HG02884 (cell line): ENCODE results near the gene HDGFL2.

ENCODE experiments used
- ATAC-seq: cut with Tn5 transposase; IDR thresholded peaks from one replicate; pipeline ENCODE4 v1.9.1; 2021; ENCODE audit warnings: mild to moderate bottlenecking, moderate library complexity; ENCODE audit not compliant: unreplicated experiment

Gene HDGFL2

GRCh38 chr19:4472174-4472974, at the start of gene HDGFL2:
Gene HDGFL2, plus strand, starts transcription at chr19:4472297. Its CDS starts 54 bp downstream, at chr19:4472351.
- no peak for ATAC-seq

GRCh38 chr19:4423416-4424126, 48.5 kb upstream of the HDGFL2 start:
- ATAC-seq: no peak

- ATAC-seq: no peak
Measured at GRCh38 chr19:4425537-4425936, 46.6 kb upstream of the HDGFL2 start.

GRCh38 chr19:4428326-4428975, 43.6 kb upstream of the HDGFL2 start:
- ATAC-seq: no peak

GRCh38 chr19:4429256-4429655, 42.8 kb upstream of the HDGFL2 start:
- no peak for ATAC-seq

- no peak for ATAC-seq
Measured at GRCh38 chr19:4429771-4430171, 42.3 kb upstream of the HDGFL2 start.

GRCh38 chr19:4430760-4431159, 41.3 kb upstream of the HDGFL2 start:
- no peak for ATAC-seq

- ATAC-seq: no peak
Measured at GRCh38 chr19:4431296-4431695, 40.8 kb upstream of the HDGFL2 start.

- ATAC-seq: no peak
Measured at GRCh38 chr19:4431808-4432674, 40.1 kb upstream of the HDGFL2 start.

- no peak for ATAC-seq
Measured at GRCh38 chr19:4432918-4433506, 39.1 kb upstream of the HDGFL2 start.

GRCh38 chr19:4434391-4434790, 37.7 kb upstream of the HDGFL2 start:
- ATAC-seq: no peak

- no peak for ATAC-seq
Measured at GRCh38 chr19:4436231-4436630, 35.9 kb upstream of the HDGFL2 start.

GRCh38 chr19:4437103-4437502, 35.0 kb upstream of the HDGFL2 start:
- no peak for ATAC-seq

GRCh38 chr19:4439243-4439642, 32.9 kb upstream of the HDGFL2 start:
- no peak for ATAC-seq

- no peak for ATAC-seq
Measured at GRCh38 chr19:4441994-4442818, 29.9 kb upstream of the HDGFL2 start.

GRCh38 chr19:4442819-4443146, 29.3 kb upstream of the HDGFL2 start:
- ATAC-seq: no peak

- ATAC-seq: no peak
Measured at GRCh38 chr19:4443188-4443587, 28.9 kb upstream of the HDGFL2 start.

- ATAC-seq: no peak
Measured at GRCh38 chr19:4443966-4444764, 27.9 kb upstream of the HDGFL2 start.
